SK-N-SH (cell line): Measurements from ENCODE around the gene PDE4C. TPM values are rescaled to one million over a fixed set of nuclear protein-coding genes. Genes with fewer than 3 reads are reported as not detected.

Experiments used
- CTCF ChIA-PET: fragments of 300-600, 350-600 bp; formaldehyde crosslinking; extraction: SDS; loops from one replicate; lab custom pipeline; 2021; lab: Yijun Ruan, JAX
- POLR2A ChIA-PET: fragments of 350-600 bp; sonication (Branson Sonifier 250); formaldehyde crosslinking; extraction: SDS; loops from one replicate; lab custom pipeline; 2020; ENCODE audit warnings: antibody characterized with exemption, inconsistent platforms; lab: Yijun Ruan, JAX
- DNase-seq: peaks from one replicate; pipeline ENCODE4 v3.0.0; 2012
- H2AFZ ChIP-seq: fragments of 200-600 bp; sonication (generic); 2 replicates; pipeline ENCODE4 v1.8.1; 2016; ENCODE audit warnings: antibody characterized with exemption, mild to moderate bottlenecking, low read depth
- H3F3A ChIP-seq: fragments of 200-600 bp; sonication (generic); replicated peaks from 2 replicates; pipeline ENCODE3; 2016; ENCODE audit warnings: antibody characterized with exemption, mild to moderate bottlenecking; ENCODE audit not compliant: insufficient read depth
- H3K27ac ChIP-seq, 2 experiments: fragments of 200-500 bp in 1 of 2; fragments of 200-600 bp in 1 of 2; sonication (Bioruptor generic) in 1 of 2; sonication (generic), shearing (Covaris generic) in 1 of 2; 2 replicates each; pipeline versions ENCODE4 v1.5.1 to v1.6.1; 2014 to 2016; ENCODE audit warnings: low read depth in 2 of 2, inconsistent platforms in 1 of 2, low read length in 1 of 2, mild to moderate bottlenecking in 1 of 2, mixed read lengths in 1 of 2
- H3K27me3 ChIP-seq: fragments of 200-600 bp; sonication (generic), shearing (Covaris generic); 2 replicates; pipeline ENCODE4 v1.6.1; 2016; ENCODE audit warnings: mixed run types; ENCODE audit not compliant: insufficient read depth
- H3K36me3 ChIP-seq, 2 experiments: fragments of 200-500 bp in 1 of 2; fragments of 200-600 bp in 1 of 2; sonication (Bioruptor generic) in 1 of 2; sonication (generic) in 1 of 2; replicated peaks in 1 of 2; 2 replicates each; pipeline versions ENCODE3 to v1.5.1; 2014 to 2016; ENCODE audit warnings: low read length in 1 of 2, mild to moderate bottlenecking in 1 of 2; ENCODE audit not compliant: insufficient read depth in 2 of 2, control insufficient read depth in 1 of 2
- H3K4me1 ChIP-seq, 2 experiments: fragments of 200-500 bp in 1 of 2; fragments of 200-600 bp in 1 of 2; sonication (Bioruptor generic) in 1 of 2; sonication (generic), shearing (Covaris generic) in 1 of 2; 2 replicates each; pipeline versions ENCODE4 v1.5.1 to v1.6.1; 2014 to 2016; ENCODE audit warnings: low read depth in 1 of 2, low read length in 1 of 2, mixed run types in 1 of 2; ENCODE audit not compliant: insufficient read depth in 2 of 2, control insufficient read depth in 1 of 2
- H3K4me2 ChIP-seq: fragments of 200-600 bp; sonication (generic), shearing (Covaris generic); 2 replicates; pipeline ENCODE4 v1.6.1; 2017; ENCODE audit warnings: mixed run types
- H3K4me3 ChIP-seq, 2 experiments: fragments of 200-500 bp in 1 of 2; fragments of 200-600 bp in 1 of 2; sonication (Bioruptor generic) in 1 of 2; sonication (generic), shearing (Covaris generic) in 1 of 2; 2 replicates each; pipeline versions ENCODE4 v1.5.1 to v1.8.1; 2014 to 2016; ENCODE audit warnings: low read depth in 2 of 2, inconsistent platforms in 1 of 2, low read length in 1 of 2, mild to moderate bottlenecking in 1 of 2, mixed read lengths in 1 of 2, moderate library complexity in 1 of 2
- H3K79me2 ChIP-seq: fragments of 200-600 bp; sonication (generic); 2 replicates; pipeline ENCODE4 v1.8.1; 2017; ENCODE audit warnings: mild to moderate bottlenecking; ENCODE audit not compliant: insufficient read depth
- H3K9ac ChIP-seq: fragments of 200-600 bp; sonication (generic); 2 replicates; pipeline ENCODE4 v1.6.1; 2017; ENCODE audit warnings: mixed run types
- H3K9me2 ChIP-seq: fragments of 200-600 bp; sonication (generic); 2 replicates; pipeline ENCODE4 v1.6.1; 2017; ENCODE audit warnings: mixed run types
- H3K9me3 ChIP-seq: fragments of 200-600 bp; sonication (generic); 2 replicates; pipeline ENCODE4 v1.6.1; 2017; ENCODE audit warnings: mixed run types, mild to moderate bottlenecking, moderate library complexity
- H4K20me1 ChIP-seq: fragments of 200-600 bp; sonication (generic); 2 replicates; pipeline ENCODE4 v1.6.1; 2017; ENCODE audit warnings: mild to moderate bottlenecking, mixed run types; ENCODE audit not compliant: insufficient read depth
- CHD2 ChIP-seq: fragments of 150-350 bp; IDR thresholded peaks from 2 replicates; pipeline ENCODE4 v1.6.1; 2018; ENCODE audit warnings: low read length; ENCODE audit not compliant: partially characterized antibody
- FOSL2 ChIP-seq: IDR thresholded peaks from 2 replicates; pipeline ENCODE4 v1.4.0; 2012; ENCODE audit warnings: low read depth, mild to moderate bottlenecking, moderate library complexity, borderline replicate concordance
- FOXJ3 ChIP-seq: sonication (generic); formaldehyde crosslinking; IDR thresholded peaks from 2 replicates; pipeline ENCODE4 v1.5.1; 2020; ENCODE audit warnings: mild to moderate bottlenecking, missing genetic modification reagents
- GATA2 ChIP-seq: sonication (generic); formaldehyde crosslinking; IDR thresholded peaks from 2 replicates; pipeline ENCODE4 v1.5.0; 2020; ENCODE audit warnings: mild to moderate bottlenecking, missing genetic modification reagents
- MXI1 ChIP-seq: IDR thresholded peaks from 2 replicates; pipeline ENCODE4 v1.6.1; 2012; ENCODE audit warnings: mild to moderate bottlenecking, low read depth, low read length, improper control_type of control experiment
- RAD21 ChIP-seq: IDR thresholded peaks from 2 replicates; pipeline ENCODE4 v1.6.1; 2012; ENCODE audit warnings: mild to moderate bottlenecking, low read length
- RCOR1 ChIP-seq: fragments of 150-350 bp; IDR thresholded peaks from 2 replicates; pipeline ENCODE4 v1.6.1; 2017; ENCODE audit warnings: antibody characterized with exemption, low read length
- RXRA ChIP-seq: IDR thresholded peaks from 2 replicates; pipeline ENCODE4 v1.4.0; 2012; ENCODE audit warnings: low read depth, mild to moderate bottlenecking, borderline replicate concordance
- SIN3A ChIP-seq: IDR thresholded peaks from 2 replicates; pipeline ENCODE4 v1.6.1; 2012; ENCODE audit warnings: low read depth, mild to moderate bottlenecking, low read length, moderate library complexity, borderline replicate concordance
- SMC3 ChIP-seq: IDR thresholded peaks from 2 replicates; pipeline ENCODE4 v1.6.1; 2012; ENCODE audit warnings: low read depth, low read length, improper control_type of control experiment
- TAF1 ChIP-seq: IDR thresholded peaks from 2 replicates; pipeline ENCODE4 v1.6.1; 2012; ENCODE audit warnings: low read depth, mild to moderate bottlenecking, low read length, moderate library complexity, borderline replicate concordance
- TCF12 ChIP-seq: IDR thresholded peaks from 2 replicates; pipeline ENCODE4 v1.4.0; 2012
- TEAD4 ChIP-seq: IDR thresholded peaks from 2 replicates; pipeline ENCODE4 v1.4.0; 2012; ENCODE audit warnings: mild to moderate bottlenecking, borderline replicate concordance; ENCODE audit not compliant: insufficient read depth
- WGBS: methylation state at CpG from one replicate; pipeline ENCODE4 v1.1.6; 2017; ENCODE audit warnings: low lambda C conversion rate; 5-methylcytosine and 5-hydroxymethylcytosine counted together
- polyA plus RNA-seq, 3 experiments: library from polyadenylated mRNA; depleted of rRNA; stranded (reverse); fragments of >200 nt; gene quantifications; 2 replicates each; pipeline ENCODE4 v1.2.3, GENCODE V29; 2012
- TF ChIP-seq, protein P1 (sequence below): fragments of 200-600 bp; sonication (generic); IDR thresholded peaks from 2 replicates; pipeline ENCODE4 v1.6.1; 2017; ENCODE audit warnings: antibody characterized with exemption, mild to moderate bottlenecking, moderate library complexity
- TF ChIP-seq, protein P2 (sequence below): IDR thresholded peaks from 2 replicates; pipeline ENCODE4 v1.6.1; 2012; ENCODE audit warnings: mild to moderate bottlenecking, low read depth, low read length, moderate library complexity
- TF ChIP-seq, protein P3 (sequence below): fragments of 150-350 bp; IDR thresholded peaks from 2 replicates; pipeline ENCODE4 v1.6.1; 2016; ENCODE audit warnings: mild to moderate bottlenecking, low read depth, low read length

Gene PDE4C
- polyA plus RNA-seq, 1 of the 3 experiments (the other 2 are of a cell fraction), result 0.36 TPM

DNA sequence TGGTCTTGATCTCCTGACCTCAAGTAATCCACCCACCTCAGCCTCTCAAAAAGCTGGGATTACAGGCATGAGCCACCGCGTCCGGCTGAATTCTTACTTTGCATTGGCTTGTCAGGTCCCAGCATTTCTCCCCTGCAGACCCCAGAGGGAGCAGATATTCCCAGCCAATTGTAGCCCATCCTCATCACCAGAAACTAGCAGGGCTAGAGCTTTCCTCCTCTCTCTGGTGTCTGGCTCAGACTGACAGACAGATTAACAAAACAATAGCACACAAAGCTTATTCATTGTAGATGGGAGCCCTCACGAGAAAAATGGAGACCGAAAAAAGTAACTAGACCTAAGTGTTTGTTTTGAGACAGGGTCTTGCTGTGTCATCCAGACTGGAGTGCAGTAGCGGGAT lies 40.7 kb downstream of the PDE4C start:
- Histone ChIP-seq H3K27ac (no peak overlapping the region), H2AFZ (no peak overlapping the region), H3K79me2 (no peaks in the 10 kb centered on the region), H3F3A (peaks cover 3% of the 10 kb centered on the region), H3K9ac (no peak overlapping the region), H3K4me1 (no peaks in the 10 kb centered on the region), H3K36me3 (no peaks in the 10 kb centered on the region), H4K20me1 (no peaks in the 10 kb centered on the region), H3K4me3 (no peak overlapping the region), H3K9me3 (no peaks in the 10 kb centered on the region), H3K27me3 (no peaks in the 10 kb centered on the region), H3K9me2 (no peaks in the 10 kb centered on the region), H3K4me2 (no peak overlapping the region)
- ChIA-PET CTCF (interaction anchor here (1.4 to 3.0 kb wide), 2 partner anchors 18 to 66 kb away, joined by 4 to 10 read pairs; no protein-coding TSS in a partner anchor), POLR2A (no interaction called here)
- no peak for DNase-seq
- TF ChIP-seq MXI1, result no peak
- WGBS, result 90% methylated on average over 5 of the region's 6 CpGs

DNA sequence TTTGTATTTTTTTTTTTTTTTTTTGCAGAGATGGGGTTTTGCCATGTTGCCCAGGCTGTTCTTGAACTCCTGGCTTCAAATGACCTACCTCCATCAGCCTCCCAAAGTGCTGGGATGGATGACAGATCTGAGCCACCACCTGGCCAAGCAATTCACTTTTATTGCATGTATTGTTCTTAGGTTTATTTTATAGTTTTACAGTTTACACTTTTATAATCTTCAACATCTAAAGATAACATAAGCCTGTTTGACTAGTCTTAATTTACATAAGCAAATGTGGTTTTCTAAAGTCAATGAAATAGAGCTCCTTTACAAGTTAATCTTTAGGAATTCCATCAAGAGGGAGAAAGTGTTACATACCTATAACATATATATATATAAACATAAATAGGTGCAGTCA lies 42.7 kb downstream of the PDE4C start:
- H3K36me3 ChIP-seq, result no peaks in the 10 kb centered on the region
- no peaks in the 10 kb centered on the region for H3K9me2 ChIP-seq
- no peaks in the 10 kb centered on the region for H3K9me3 ChIP-seq
- no peaks in the 10 kb centered on the region for H3K79me2 ChIP-seq
- no peak overlapping the region for H3K4me3 ChIP-seq
- TF ChIP-seq CHD2 (no peak), RXRA (no peak), SMC3 (no peak), RCOR1 (no peak)
- TF ChIP-seq, protein P1, sequence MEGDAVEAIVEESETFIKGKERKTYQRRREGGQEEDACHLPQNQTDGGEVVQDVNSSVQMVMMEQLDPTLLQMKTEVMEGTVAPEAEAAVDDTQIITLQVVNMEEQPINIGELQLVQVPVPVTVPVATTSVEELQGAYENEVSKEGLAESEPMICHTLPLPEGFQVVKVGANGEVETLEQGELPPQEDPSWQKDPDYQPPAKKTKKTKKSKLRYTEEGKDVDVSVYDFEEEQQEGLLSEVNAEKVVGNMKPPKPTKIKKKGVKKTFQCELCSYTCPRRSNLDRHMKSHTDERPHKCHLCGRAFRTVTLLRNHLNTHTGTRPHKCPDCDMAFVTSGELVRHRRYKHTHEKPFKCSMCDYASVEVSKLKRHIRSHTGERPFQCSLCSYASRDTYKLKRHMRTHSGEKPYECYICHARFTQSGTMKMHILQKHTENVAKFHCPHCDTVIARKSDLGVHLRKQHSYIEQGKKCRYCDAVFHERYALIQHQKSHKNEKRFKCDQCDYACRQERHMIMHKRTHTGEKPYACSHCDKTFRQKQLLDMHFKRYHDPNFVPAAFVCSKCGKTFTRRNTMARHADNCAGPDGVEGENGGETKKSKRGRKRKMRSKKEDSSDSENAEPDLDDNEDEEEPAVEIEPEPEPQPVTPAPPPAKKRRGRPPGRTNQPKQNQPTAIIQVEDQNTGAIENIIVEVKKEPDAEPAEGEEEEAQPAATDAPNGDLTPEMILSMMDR, result no peak
- DNase-seq, result no peak
- no peak overlapping the region for H2AFZ ChIP-seq
- H4K20me1 ChIP-seq, result no peaks in the 10 kb centered on the region
- H3K4me1 ChIP-seq, result no peaks in the 10 kb centered on the region
- H3K27me3 ChIP-seq, result no peaks in the 10 kb centered on the region
- no peak overlapping the region for H3K9ac ChIP-seq
- CTCF ChIA-PET, result interaction anchor here (1.3 to 4.3 kb wide), 5 partner anchors 15 to 70 kb away, joined by 4 to 18 read pairs (median 8); no protein-coding TSS in a partner anchor
- no peaks in the 10 kb centered on the region for H3F3A ChIP-seq
- H3K4me2 ChIP-seq, result no peak overlapping the region
- H3K27ac ChIP-seq, result no peak overlapping the region
- POLR2A ChIA-PET, result no interaction called here

DNA sequence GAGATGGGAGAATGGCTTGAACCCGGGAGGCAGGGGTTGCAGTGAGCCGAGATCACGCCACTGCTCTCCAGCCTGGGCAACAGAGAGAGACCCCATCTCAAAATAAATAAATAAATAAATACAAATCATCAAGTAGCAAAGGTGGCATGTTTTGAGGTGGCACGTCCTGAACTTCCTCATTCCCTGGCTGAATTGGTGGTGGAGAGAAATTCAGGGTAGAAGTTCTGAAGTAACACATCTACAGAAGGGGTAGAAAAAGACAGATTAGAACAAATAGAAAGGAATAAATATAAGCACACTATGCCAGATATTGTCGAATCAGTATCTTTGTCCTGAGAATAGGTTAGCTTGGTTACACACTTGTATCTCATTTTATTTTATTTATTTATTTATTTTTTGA lies 46.3 kb downstream of the PDE4C start:
- WGBS, result 80% methylated on average over 5 of the region's 5 CpGs
- Histone ChIP-seq H3K27me3 (no peaks in the 10 kb centered on the region), H3K9me2 (no peaks in the 10 kb centered on the region), H3K9me3 (no peaks in the 10 kb centered on the region), H3K4me1 (no peaks in the 10 kb centered on the region; a peak in 1 of 4 replicates), H2AFZ (no peak overlapping the region), H4K20me1 (no peaks in the 10 kb centered on the region), H3F3A (no peaks in the 10 kb centered on the region), H3K4me3 (no peak overlapping the region), H3K36me3 (no peaks in the 10 kb centered on the region), H3K9ac (no peak overlapping the region), H3K79me2 (no peaks in the 10 kb centered on the region), H3K4me2 (no peak overlapping the region), H3K27ac (no peak overlapping the region)
- ChIA-PET POLR2A (no interaction called here), CTCF (interaction anchor here (0.9 to 1.5 kb wide), 4 partner anchors 10 to 72 kb away, joined by 3 to 5 read pairs (median 4); no protein-coding TSS in a partner anchor)
- DNase-seq, result no peak
- TF ChIP-seq FOSL2, result no peak
- no peak for TF ChIP-seq RAD21
- no peak for TF ChIP-seq TCF12
- no peak for TF ChIP-seq TAF1
- no peak for TF ChIP-seq FOXJ3 (CRISPR knock-in tag)
- TF ChIP-seq GATA2 (CRISPR knock-in tag), result no peak
- TF ChIP-seq, protein P2, sequence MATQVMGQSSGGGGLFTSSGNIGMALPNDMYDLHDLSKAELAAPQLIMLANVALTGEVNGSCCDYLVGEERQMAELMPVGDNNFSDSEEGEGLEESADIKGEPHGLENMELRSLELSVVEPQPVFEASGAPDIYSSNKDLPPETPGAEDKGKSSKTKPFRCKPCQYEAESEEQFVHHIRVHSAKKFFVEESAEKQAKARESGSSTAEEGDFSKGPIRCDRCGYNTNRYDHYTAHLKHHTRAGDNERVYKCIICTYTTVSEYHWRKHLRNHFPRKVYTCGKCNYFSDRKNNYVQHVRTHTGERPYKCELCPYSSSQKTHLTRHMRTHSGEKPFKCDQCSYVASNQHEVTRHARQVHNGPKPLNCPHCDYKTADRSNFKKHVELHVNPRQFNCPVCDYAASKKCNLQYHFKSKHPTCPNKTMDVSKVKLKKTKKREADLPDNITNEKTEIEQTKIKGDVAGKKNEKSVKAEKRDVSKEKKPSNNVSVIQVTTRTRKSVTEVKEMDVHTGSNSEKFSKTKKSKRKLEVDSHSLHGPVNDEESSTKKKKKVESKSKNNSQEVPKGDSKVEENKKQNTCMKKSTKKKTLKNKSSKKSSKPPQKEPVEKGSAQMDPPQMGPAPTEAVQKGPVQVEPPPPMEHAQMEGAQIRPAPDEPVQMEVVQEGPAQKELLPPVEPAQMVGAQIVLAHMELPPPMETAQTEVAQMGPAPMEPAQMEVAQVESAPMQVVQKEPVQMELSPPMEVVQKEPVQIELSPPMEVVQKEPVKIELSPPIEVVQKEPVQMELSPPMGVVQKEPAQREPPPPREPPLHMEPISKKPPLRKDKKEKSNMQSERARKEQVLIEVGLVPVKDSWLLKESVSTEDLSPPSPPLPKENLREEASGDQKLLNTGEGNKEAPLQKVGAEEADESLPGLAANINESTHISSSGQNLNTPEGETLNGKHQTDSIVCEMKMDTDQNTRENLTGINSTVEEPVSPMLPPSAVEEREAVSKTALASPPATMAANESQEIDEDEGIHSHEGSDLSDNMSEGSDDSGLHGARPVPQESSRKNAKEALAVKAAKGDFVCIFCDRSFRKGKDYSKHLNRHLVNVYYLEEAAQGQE, result no peak
- no peak for TF ChIP-seq TEAD4
- no peak for TF ChIP-seq SIN3A
- TF ChIP-seq, protein P3, sequence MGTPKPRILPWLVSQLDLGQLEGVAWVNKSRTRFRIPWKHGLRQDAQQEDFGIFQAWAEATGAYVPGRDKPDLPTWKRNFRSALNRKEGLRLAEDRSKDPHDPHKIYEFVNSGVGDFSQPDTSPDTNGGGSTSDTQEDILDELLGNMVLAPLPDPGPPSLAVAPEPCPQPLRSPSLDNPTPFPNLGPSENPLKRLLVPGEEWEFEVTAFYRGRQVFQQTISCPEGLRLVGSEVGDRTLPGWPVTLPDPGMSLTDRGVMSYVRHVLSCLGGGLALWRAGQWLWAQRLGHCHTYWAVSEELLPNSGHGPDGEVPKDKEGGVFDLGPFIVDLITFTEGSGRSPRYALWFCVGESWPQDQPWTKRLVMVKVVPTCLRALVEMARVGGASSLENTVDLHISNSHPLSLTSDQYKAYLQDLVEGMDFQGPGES, result no peak
- TF ChIP-seq CHD2, result no peak
